ENCODE measurements around the gene NAT9. TPM values are rescaled to one million over a fixed set of nuclear protein-coding genes. Genes with fewer than 3 reads are reported as not detected.

The NAT9 gene
- total and polyA plus RNA-seq, 10 donors = 25.6 to 48.4 (median 38.5) TPM

GRCh38 chr17:74754832-74755231 lies 21.3 kb downstream of the NAT9 start:
- H3K27me3 ChIP-seq (replicated peaks in 1 of 7) = no peaks in the 10 kb centered on the region
- no peaks in the 10 kb centered on the region for H3K9me3 ChIP-seq
- peak overlapping the region in 4 of 8 donors; percentile 2 to 95 (median 92) for H3K27ac ChIP-seq
- TF ChIP-seq POLR2AphosphoS5 (IDR thresholded peaks at IDR 0.05) (no peak), POLR2A (IDR thresholded peaks at IDR 0.05) (no peak), CTCF (IDR thresholded peaks at IDR 0.05 in 8 of 11, conservative IDR thresholded peaks at IDR 0.05 in 3 of 11) (no peak)
- 86 to 95% (median 91%) methylated on average over 3 of the region's 3 CpGs for WGBS, 5 donors
- H3K4me3 ChIP-seq = no peak overlapping the region
- intact Hi-C loops (cut with DNase I; ENCODE audit: low total_unique reads) = no loop called here
- peaks cover 0 to 24% (median 0%) of the 10 kb centered on the region in 6 donors for H3K36me3 ChIP-seq
- DNase-seq = no peak
- H3K4me1 ChIP-seq = peaks cover 55 to 100% (median 98%) of the 10 kb centered on the region in 6 donors

DNA sequence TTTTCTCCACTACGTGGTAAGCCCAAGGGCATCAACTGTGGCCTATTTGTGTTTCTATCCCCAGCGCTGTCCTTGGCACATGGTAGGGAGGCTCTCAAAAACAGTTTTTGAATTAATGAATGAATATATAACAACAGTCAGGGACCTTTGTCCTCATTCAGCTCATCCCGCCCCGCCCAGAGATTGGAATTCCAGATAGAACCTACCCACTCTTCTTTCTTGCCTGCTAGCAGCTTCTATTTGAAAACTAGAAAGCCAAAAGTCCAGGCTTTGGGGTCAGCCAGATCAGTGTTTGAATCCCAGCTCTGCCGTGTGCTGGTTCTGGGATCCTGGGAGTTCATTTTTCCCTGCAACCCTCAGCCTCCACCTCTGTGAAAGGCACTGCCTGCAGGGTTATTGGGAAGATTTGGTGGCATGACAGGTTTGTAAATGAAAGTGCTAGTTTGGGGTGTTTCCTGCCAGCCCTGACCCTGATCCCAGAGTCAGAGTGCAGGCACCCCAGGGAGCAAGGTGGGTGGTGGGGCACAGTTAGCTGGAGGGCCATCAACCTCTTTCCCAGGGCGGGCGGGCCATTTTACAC lies 23.2 kb downstream of the NAT9 start:
- peak overlapping the region in 6 of 8 donors; percentile 78 to 95 (median 92) for H3K27ac ChIP-seq
- peaks cover 0 to 24% (median 0%) of the 10 kb centered on the region in 6 donors for H3K36me3 ChIP-seq
- DNase-seq = no peak
- peak overlapping the region in 1 of 8 donors; percentile 100 for H3K4me3 ChIP-seq
- H3K4me1 ChIP-seq = peaks cover 38 to 96% (median 90%) of the 10 kb centered on the region in 6 donors
- 90 to 95% (median 91%) methylated on average over 5 to 7 of the region's 7 CpGs for WGBS, 5 donors
- intact Hi-C loops (cut with DNase I; ENCODE audit: low total_unique reads) = no loop called here
- no peak for TF ChIP-seq CTCF (IDR thresholded peaks at IDR 0.05 in 8 of 11, conservative IDR thresholded peaks at IDR 0.05 in 3 of 11)
- no peak for TF ChIP-seq POLR2AphosphoS5 (IDR thresholded peaks at IDR 0.05)
- no peak for TF ChIP-seq POLR2A (IDR thresholded peaks at IDR 0.05)
- no peaks in the 10 kb centered on the region for H3K9me3 ChIP-seq
- no peaks in the 10 kb centered on the region for H3K27me3 ChIP-seq (replicated peaks in 1 of 7)

DNA sequence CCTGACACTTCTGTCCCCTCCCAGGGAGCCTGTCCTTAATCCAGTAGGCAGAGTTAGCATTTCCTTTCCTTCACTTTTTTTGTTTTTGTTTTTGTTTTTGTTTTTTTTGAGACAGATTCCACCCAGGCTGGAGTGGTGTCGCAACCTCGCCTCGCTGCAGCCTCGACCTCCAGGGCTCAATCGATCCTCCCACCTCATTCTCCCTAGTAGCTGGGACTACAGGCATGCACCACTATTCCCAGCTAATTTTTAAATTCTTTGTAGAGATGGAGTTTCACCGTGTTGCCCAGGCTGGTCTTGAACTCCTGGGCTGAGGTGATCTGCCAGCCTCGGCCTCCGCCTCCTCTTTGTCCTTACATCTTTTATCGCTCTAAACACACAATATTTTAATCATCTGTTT lies 23.7 kb downstream of the NAT9 start:
- H3K36me3 ChIP-seq = peaks cover 0 to 24% (median 0%) of the 10 kb centered on the region in 6 donors
- DNase-seq = no peak
- peak overlapping the region in 7 of 8 donors; percentile 65 to 95 (median 90) for H3K27ac ChIP-seq
- WGBS, 5 donors = 67 to 82% (median 79%) methylated on average over 9 of the region's 9 CpGs
- no peak for TF ChIP-seq POLR2AphosphoS5 (IDR thresholded peaks at IDR 0.05)
- no peak for TF ChIP-seq POLR2A (IDR thresholded peaks at IDR 0.05)
- no peak for TF ChIP-seq CTCF (IDR thresholded peaks at IDR 0.05 in 8 of 11, conservative IDR thresholded peaks at IDR 0.05 in 3 of 11)
- no peaks in the 10 kb centered on the region for H3K27me3 ChIP-seq (replicated peaks in 1 of 7)
- peaks cover 38 to 96% (median 90%) of the 10 kb centered on the region in 6 donors for H3K4me1 ChIP-seq
- intact Hi-C loops (cut with DNase I; ENCODE audit: low total_unique reads) = no loop called here
- H3K4me3 ChIP-seq = peak overlapping the region in 2 of 8 donors; percentile 100
- no peaks in the 10 kb centered on the region for H3K9me3 ChIP-seq

DNA sequence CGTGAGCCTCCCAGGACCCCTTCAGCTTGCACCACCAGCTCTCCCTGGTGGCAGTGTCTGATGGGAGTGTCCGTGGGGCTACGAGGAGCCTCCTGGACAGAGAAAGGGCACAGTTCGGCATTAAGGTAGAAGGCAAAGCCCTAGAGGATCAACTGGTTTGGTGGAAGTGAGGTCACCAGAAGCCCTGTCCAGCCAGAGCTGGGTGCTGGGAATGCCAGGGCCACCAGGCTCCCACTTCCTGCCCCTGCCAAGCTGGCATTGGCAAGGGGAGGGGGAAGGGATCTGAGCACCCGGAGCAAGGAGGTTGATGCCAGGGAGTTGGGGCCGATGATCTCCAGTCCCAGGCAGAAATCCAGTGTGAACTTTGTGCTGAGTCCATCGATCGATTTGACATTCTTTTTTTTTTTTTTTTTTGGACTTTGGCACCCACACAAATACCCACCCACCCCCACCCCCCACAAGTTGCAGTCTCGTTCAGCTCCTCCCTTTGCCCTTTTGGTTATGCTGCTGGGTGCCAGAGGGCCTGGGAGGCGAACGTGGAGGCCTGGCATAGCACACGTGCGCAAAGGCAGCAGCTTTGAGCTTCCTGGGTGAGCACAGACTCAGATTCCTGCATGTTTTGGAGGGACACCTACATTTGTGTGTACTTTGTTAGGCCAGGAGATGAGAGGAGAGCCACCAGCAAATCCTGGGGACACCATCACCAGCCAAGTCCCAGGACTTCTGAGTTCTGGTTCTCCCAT lies 25.6 kb downstream of the NAT9 start:
- peak overlapping the region; percentile 79 to 95 (median 90) for H3K27ac ChIP-seq
- H3K4me1 ChIP-seq = peaks cover 36 to 96% (median 87%) of the 10 kb centered on the region in 6 donors
- DNase-seq = peak; percentile 76
- TF ChIP-seq CTCF (IDR thresholded peaks at IDR 0.05 in 8 of 11, conservative IDR thresholded peaks at IDR 0.05 in 3 of 11) = no peak
- TF ChIP-seq POLR2AphosphoS5 (IDR thresholded peaks at IDR 0.05) = peak in 1 of 3 donors; percentile 30
- intact Hi-C loops (cut with DNase I; ENCODE audit: low total_unique reads) = no loop called here
- 22 to 49% (median 37%) methylated on average over 13 of the region's 13 CpGs for WGBS, 5 donors
- H3K9me3 ChIP-seq = no peaks in the 10 kb centered on the region
- no peaks in the 10 kb centered on the region for H3K27me3 ChIP-seq (replicated peaks in 1 of 7)
- peak overlapping the region; percentile 57 to 100 (median 95) for H3K4me3 ChIP-seq
- H3K36me3 ChIP-seq = peaks cover 0 to 23% (median 0%) of the 10 kb centered on the region in 6 donors

Measured in spleen (tissue), 11 donors.